SU-DHL-6 (cell line): ENCODE results near the gene GPR176.

Source experiments
- EZH2phosphoT487 ChIP-seq: fragments of 200-600 bp; sonication (generic), shearing (Covaris generic); conservative IDR thresholded peaks from 2 replicates; pipeline ENCODE4 v1.6.1; 2018; ENCODE audit warnings: mild to moderate bottlenecking, antibody characterized with exemption, low read length, moderate library complexity, mixed read lengths
- TF ChIP-seq, protein P1 (sequence below): fragments of 200-600 bp; sonication (generic); IDR thresholded peaks from one replicate; pipeline ENCODE4 v1.5.1; 2017; ENCODE audit warnings: antibody characterized with exemption, mild to moderate bottlenecking, low read length, moderate library complexity; ENCODE audit not compliant: insufficient read depth, poor library complexity, severe bottlenecking

DNA sequence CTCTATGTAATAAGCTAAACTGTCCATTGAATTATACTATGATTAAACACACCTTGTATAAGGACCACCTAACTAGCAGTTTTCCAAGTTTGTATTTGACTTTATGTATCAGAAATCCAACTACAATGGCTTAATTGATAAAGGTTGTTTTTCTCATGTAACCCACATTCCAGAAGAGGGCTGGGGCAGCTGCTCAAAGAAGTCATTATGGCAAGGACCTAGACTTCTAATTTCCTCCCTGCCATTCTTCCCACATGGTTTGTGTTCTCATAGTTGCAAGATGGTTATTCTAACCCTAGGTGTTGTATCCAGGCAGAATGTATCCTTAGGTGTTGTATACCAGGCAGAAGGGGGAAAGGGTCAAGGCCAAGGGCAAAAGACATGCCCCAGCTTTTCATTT, 35.7 kb downstream of the GPR176 start:
- TF ChIP-seq, protein P1, sequence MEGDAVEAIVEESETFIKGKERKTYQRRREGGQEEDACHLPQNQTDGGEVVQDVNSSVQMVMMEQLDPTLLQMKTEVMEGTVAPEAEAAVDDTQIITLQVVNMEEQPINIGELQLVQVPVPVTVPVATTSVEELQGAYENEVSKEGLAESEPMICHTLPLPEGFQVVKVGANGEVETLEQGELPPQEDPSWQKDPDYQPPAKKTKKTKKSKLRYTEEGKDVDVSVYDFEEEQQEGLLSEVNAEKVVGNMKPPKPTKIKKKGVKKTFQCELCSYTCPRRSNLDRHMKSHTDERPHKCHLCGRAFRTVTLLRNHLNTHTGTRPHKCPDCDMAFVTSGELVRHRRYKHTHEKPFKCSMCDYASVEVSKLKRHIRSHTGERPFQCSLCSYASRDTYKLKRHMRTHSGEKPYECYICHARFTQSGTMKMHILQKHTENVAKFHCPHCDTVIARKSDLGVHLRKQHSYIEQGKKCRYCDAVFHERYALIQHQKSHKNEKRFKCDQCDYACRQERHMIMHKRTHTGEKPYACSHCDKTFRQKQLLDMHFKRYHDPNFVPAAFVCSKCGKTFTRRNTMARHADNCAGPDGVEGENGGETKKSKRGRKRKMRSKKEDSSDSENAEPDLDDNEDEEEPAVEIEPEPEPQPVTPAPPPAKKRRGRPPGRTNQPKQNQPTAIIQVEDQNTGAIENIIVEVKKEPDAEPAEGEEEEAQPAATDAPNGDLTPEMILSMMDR, result no peak
- no peak for TF ChIP-seq EZH2phosphoT487
